K562 (cell line): ENCODE data around the gene UQCRHL. TPM values are rescaled to one million over a fixed set of nuclear protein-coding genes. Genes with fewer than 3 reads are reported as not detected.
A peak's percentile ranks its signal among the peaks of the same experiment; 100 is the strongest.

Source experiments
- ARID1B ChIP-seq: fragments of 450-650 bp; IDR thresholded peaks from 2 replicates; pipeline ENCODE4 v1.6.1; 2016; ENCODE audit warnings: antibody characterized with exemption, mild to moderate bottlenecking, inconsistent platforms
- CTBP1 ChIP-seq: fragments of 450-650 bp; IDR thresholded peaks from 2 replicates; pipeline ENCODE4 v1.6.1; 2016; ENCODE audit warnings: borderline replicate concordance
- GABPA ChIP-seq: fragments of 200-800 bp; sonication (Bioruptor generic); conservative IDR thresholded peaks from 2 replicates; pipeline ENCODE4 v1.6.1; 2016; ENCODE audit warnings: low read depth, missing genetic modification characterization, missing compliant biosample characterization
- HDAC2 ChIP-seq: fragments of 450-650 bp; IDR thresholded peaks from 2 replicates; pipeline ENCODE4 v1.6.1; 2016; ENCODE audit warnings: mild to moderate bottlenecking
- HMG20B ChIP-seq: fragments of 250-450 bp; sonication (Bioruptor Pico); IDR thresholded peaks from 2 replicates; pipeline ENCODE4 v1.5.0; 2021; ENCODE audit warnings: mild to moderate bottlenecking
- JUND ChIP-seq, 2 experiments: IDR thresholded peaks; 2 replicates in 1 of 2; 3 replicates in 1 of 2; pipeline ENCODE4 v1.6.1; 2011; ENCODE audit warnings: borderline replicate concordance in 2 of 2, low read depth in 2 of 2, low read length in 2 of 2, improper control_type of control experiment in 1 of 2, missing biosample characterization in 1 of 2, missing genetic modification characterization in 1 of 2, missing genetic modification reagents in 1 of 2
- KDM5B ChIP-seq: fragments of 200-600 bp; sonication (generic); IDR thresholded peaks from 2 replicates; pipeline ENCODE4 v1.6.1; 2012; ENCODE audit warnings: low read depth, mild to moderate bottlenecking, moderate library complexity, low read length, control low read depth, inconsistent platforms; ENCODE audit not compliant: insufficient replicate concordance
- RBBP5 ChIP-seq: fragments of 200-600 bp; sonication (generic); IDR thresholded peaks from 2 replicates; pipeline ENCODE4 v1.6.1; 2012; ENCODE audit warnings: borderline replicate concordance, mild to moderate bottlenecking, low read length, control low read depth, inconsistent platforms; ENCODE audit not compliant: insufficient read depth, poor library complexity, severe bottlenecking
- TEAD4 ChIP-seq, 2 experiments: sonication (generic) in 1 of 2; formaldehyde crosslinking in 1 of 2; IDR thresholded peaks; 2 replicates each; pipeline versions ENCODE4 v1.6.1 to v1.8.0; 2012 to 2022; ENCODE audit warnings: borderline replicate concordance in 1 of 2, inconsistent platforms in 1 of 2, low read length in 1 of 2, mild to moderate bottlenecking in 1 of 2, missing genetic modification reagents in 1 of 2
- U2AF1 ChIP-seq: fragments of 200-400 bp; formaldehyde crosslinking; optimal IDR thresholded peaks from 2 replicates; pipeline ENCODE3; 2017; ENCODE audit warnings: mild to moderate bottlenecking, low read depth, low read length, moderate library complexity
- XRCC5 ChIP-seq: fragments of 200-400 bp; formaldehyde crosslinking; IDR thresholded peaks from 2 replicates; pipeline ENCODE4 v1.6.1; 2017; ENCODE audit warnings: low read depth, mild to moderate bottlenecking, low read length
- ZEB2 ChIP-seq: fragments of 450-650 bp; IDR thresholded peaks from 2 replicates; pipeline ENCODE4 v1.6.1; 2016
- ZMIZ1 ChIP-seq, 2 experiments: fragments of 150-350 bp in 1 of 2; IDR thresholded peaks; 2 replicates each; pipeline ENCODE4 v1.6.1; 2012 to 2016; ENCODE audit warnings: low read depth in 2 of 2, low read length in 2 of 2, mild to moderate bottlenecking in 1 of 2, moderate library complexity in 1 of 2
- ZNF253 ChIP-seq: fragments of 250-450 bp; sonication (Bioruptor Pico); conservative IDR thresholded peaks from 2 replicates; pipeline ENCODE4 v1.6.1; 2021; ENCODE audit warnings: mild to moderate bottlenecking
- polyA plus RNA-seq, 8 experiments: library from polyadenylated mRNA; depleted of rRNA in 4 of 8; stranded (reverse) in 5 of 8; unstranded in 3 of 8; fragments of >200 nt; fragmentation: Nextera tagmentation in 2 of 8; fragmentation: Illumina TruSeq in 1 of 8; extraction: Ambion mirVana in 2 of 8; extraction: Trizol in 1 of 8; gene quantifications; 2 replicates each; pipeline versions ENCODE4 v1.2.1 to v1.2.3, GENCODE V29; 2011 to 2014; ENCODE audit warnings: inconsistent platforms in 1 of 8, missing spikeins in 1 of 8
- total RNA-seq, 7 experiments: library from RNA; depleted of rRNA in 6 of 7; stranded (reverse); fragments of >200 nt in 6 of 7; fragmentation: Illumina TruSeq in 2 of 7; extraction: Trizol in 2 of 7; gene quantifications; 2 replicates each; pipeline versions ENCODE4 v1.2.1 to v1.2.3, GENCODE V29; 2011 to 2021; ENCODE audit warnings: low replicate concordance in 1 of 7
- TF ChIP-seq, protein P1 (sequence below): fragments of 450-650 bp; IDR thresholded peaks from 2 replicates; pipeline ENCODE4 v1.6.1; 2016; ENCODE audit warnings: borderline replicate concordance

UQCRHL gene
- total and polyA plus RNA-seq, 9 of the 15 experiments (the other 6 are each of a cell fraction or from before 2014, with no cell fraction given) = 5.1 to 41.3 (median 21.8) TPM

DNA sequence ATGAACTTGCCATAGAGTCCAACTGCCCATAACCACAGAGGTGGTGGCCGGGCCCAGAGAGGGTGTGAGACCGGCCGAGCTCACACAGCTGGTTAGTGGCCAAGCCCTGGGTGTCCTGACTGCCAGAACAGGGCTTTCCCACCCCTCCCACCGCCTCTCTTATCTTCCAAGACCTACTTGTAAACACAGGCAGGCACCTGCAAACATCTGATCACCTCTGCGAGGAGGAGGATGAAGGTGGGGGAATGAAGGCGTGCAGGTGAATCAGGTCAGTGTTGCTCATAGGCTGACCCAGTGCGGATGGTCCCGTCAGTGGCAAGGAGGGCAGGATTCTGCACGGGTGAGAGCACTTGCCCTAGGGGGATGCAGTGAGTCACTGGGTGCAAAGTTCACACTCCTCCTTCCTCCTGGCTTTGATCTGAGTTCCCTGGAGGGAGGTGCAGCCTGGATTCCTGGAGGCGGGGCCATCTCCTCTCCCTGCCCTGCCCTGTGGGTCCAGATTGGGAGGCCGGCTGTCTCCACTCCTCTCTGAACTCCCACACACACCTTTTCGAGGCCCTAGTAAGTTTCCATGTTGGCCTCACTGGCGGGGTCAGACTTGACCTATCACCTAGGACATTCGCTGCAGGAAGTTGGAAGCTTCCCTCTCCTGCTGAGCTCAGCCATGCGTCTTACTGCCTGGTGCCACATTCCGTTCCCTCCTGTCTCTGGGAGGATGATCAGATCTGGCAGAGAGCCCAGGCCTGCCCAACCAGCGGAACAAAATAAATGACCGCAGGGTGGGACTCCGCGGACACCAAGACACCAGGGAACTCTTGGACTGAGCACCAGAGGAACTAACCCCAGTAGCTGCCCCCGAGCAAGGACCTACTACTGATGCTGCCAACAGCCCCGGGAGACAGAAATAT is 7.3 kb downstream of the UQCRHL start (continued):
- TF ChIP-seq JUND (IDR thresholded peaks at IDR 0.05; ENCODE audit: borderline replicate concordance, low read depth, low read length) (peak; percentile 62; the same call in 1 of the 2 replicates), JUND (tag; IDR thresholded peaks at IDR 0.05; ENCODE audit: borderline replicate concordance, low read depth, low read length) (no peak; the same call in 2 of the 3 replicates), ZMIZ1 (IDR thresholded peaks at IDR 0.05; ENCODE audit: low read depth in 2 of 2, low read length in 2 of 2) (no peak), TEAD4 (IDR thresholded peaks at IDR 0.05; ENCODE audit: low read length) (peak; percentile 53; the same call in 1 of the 2 replicates), TEAD4 (CRISPR knock-in tag; IDR thresholded peaks at IDR 0.05; ENCODE audit: borderline replicate concordance) (no peak), U2AF1 (no peak), CTBP1 (peak; percentile 95), KDM5B (no peak), XRCC5 (no peak), RBBP5 (no peak), ZEB2 (peak; percentile 39), GABPA (tag) (peak; percentile 82), HMG20B (CRISPR knock-in tag) (no peak), HDAC2 (0 out of 2 replicates have a peak, but pooled peaks have one; percentile 44), ZNF253 (CRISPR knock-in tag) (no peak), ARID1B (0 out of 2 replicates have a peak, but pooled peaks have one; percentile 56)
- TF ChIP-seq, protein P1, sequence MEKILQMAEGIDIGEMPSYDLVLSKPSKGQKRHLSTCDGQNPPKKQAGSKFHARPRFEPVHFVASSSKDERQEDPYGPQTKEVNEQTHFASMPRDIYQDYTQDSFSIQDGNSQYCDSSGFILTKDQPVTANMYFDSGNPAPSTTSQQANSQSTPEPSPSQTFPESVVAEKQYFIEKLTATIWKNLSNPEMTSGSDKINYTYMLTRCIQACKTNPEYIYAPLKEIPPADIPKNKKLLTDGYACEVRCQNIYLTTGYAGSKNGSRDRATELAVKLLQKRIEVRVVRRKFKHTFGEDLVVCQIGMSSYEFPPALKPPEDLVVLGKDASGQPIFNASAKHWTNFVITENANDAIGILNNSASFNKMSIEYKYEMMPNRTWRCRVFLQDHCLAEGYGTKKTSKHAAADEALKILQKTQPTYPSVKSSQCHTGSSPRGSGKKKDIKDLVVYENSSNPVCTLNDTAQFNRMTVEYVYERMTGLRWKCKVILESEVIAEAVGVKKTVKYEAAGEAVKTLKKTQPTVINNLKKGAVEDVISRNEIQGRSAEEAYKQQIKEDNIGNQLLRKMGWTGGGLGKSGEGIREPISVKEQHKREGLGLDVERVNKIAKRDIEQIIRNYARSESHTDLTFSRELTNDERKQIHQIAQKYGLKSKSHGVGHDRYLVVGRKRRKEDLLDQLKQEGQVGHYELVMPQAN = no peak
